Umbilical cord (tissue), 2 donors: ENCODE data around the gene TMUB1. TPM values are rescaled to one million over a fixed set of nuclear protein-coding genes. Genes with fewer than 3 reads are reported as not detected.

Source experiments
- DNase-seq: peaks from one replicate; pipeline ENCODE4 v3.0.0-alpha.2; 2015; ENCODE audit warnings: low spot score
- total RNA-seq: library from RNA; depleted of rRNA; stranded (reverse); fragments of >200 nt; gene quantifications from one replicate; pipeline ENCODE4 v1.2.3, GENCODE V29; 2014; ENCODE audit warnings: low replicate concordance; ENCODE audit not compliant: insufficient read depth

TMUB1 gene
- total RNA-seq, 1 donor from 2014 or later = 26.0 TPM

DNA sequence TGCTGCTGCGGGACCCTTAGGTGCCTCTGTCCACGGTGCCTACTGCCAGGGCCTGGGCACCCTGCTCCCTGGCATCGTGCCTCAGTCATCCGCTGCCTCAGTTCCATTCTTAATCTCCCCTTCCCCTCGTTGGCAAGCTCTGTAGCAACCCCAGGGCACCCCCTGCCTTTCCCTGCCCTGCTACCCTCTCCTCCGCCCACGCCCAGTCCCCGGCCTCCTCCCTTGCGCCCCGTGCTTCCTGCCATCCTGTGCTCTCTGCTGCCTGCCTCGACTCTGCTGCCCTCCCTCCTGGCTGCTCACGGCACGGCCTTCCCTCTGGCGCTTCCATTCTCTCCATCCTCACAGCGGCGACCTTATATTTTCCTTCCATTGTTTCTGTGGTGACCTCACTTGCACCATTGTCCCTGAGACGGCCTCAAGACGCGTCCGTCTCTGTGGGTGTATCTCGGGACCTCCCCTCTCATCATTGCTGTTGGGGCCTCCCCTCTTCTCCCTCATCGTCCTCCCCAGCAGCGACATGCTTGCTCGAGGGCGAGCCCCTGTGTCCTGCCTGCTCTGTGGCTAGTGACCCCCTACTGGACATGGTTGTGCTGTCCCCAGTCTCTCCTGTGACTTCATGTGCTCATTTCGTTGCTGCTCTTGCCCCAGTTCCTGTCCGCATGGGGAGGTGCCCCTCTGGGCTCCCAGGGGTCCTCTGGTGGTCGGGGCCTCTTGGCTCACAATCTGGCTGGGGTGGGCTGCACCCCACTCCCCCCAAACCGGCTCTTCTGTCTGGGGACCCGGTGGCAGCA is 38.3 kb upstream of the TMUB1 start:
- DNase-seq = no peak

DNA sequence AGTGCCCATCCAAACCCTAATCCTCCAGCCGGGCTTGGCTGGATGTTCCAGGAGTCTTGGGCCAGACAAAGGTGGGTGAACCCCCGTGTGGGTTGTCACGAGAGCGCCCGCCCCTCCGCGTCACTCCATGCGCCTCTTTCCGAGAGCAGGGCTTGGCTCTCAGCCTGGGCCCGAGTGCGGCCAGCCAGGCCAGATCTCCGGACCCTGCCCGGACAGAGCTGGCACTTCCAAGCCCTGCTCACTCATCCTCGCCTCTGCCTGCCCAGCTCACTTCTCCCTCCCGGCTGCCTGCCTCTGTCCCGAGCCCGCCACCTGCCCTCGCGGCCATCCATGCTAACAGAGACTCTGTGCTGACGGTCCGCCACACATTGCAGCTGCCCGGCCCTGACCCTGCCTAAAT is 37.6 kb upstream of the TMUB1 start:
- DNase-seq = no peak

DNA sequence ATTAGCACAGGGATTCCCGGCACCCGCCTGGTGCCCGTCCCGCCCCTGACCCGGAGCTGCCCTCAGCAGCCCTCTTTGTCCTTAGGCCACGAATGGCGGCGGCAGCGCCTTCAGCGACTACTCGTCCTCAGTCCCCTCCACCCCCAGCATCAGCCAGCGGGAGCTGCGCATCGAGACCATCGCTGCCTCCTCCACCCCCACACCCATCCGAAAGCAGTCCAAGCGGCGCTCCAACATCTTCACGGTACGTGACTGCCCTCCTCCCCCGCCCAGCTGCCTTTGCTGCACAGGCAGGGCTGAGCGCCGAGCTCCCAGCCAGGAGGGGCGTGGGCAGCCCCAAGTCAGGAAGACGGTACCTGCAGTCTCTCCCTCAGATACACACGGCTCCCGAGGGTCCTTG is 36.6 kb upstream of the TMUB1 start:
- no peak for DNase-seq

DNA sequence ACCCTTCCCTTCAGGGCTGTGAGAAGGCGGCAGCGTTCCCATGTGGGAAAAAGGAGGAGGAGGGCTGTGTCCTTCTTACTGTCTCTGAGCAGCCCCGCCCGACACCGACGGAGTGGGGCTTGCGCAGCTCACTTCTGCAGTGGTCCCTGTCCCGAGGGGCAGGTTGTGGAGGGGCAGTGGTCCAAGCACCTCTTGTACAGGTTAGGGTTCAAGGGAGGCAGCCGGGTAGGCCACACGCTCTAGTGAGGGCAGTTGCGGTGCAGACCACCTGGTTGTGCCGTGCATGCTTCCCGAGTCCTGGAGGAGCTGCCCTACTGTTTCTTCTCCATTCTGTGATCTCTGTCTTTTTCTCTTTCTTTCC is 35.7 kb upstream of the TMUB1 start:
- DNase-seq = no peak

DNA sequence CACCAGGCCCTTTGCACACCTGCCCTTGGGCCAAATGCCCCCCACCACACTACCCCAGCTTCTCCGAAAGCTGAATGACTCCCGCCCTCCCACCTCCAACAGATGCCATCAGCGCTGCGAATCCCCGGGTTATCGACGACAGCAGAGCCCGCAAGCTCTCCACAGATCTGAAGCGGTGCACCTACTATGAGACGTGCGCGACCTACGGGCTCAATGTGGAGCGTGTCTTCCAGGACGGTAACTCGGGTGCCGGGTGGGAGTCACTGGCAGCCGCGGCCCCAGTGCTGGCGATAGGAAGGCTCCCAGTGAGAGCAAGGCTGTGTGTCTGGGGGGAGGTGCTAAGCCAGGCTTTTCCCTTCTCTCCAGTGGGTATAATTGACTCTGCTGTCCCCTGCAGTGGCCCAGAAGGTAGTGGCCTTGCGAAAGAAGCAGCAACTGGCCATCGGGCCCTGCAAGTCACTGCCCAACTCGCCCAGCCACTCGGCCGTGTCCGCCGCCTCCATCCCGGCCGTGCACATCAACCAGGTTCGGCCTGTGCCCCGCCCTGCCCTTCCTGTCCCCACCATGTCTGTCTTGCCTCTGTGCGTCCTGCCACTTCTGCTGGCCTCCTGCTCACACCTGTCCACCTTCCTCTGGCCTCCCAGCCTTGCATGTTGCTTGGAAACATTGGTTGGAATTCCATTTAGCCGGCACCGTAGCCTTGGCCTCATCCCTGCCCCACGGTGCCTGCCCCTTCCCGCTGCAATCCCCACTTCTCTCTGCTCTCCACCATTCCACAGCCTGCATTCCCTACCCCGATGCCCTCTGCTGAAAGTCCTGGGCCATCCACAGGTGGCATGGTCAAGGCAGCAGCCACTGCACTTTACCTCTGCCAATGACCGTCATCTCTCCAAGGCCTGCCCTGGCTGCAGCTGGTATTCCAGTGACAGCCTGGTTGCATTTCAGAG is 35.1 kb upstream of the TMUB1 start:
- no peak for DNase-seq

DNA sequence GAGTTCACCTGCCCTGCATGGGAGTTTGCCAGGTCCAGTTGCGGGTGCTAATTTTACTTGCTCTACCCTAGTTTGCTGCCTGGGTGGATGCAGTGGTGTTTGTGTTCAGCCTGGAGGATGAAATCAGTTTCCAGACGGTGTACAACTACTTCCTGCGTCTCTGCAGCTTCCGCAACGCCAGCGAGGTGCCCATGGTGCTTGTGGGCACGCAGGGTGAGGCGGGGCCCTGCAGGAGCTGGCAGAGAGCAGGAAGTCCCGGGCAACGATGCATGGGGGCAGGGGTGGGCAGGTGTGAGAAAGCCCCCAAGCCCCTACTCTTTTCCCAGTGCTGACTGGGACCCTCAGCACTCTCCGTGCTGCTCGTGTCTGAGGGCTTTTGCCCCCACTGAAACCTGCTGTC is 34.3 kb upstream of the TMUB1 start:
- no peak for DNase-seq

DNA sequence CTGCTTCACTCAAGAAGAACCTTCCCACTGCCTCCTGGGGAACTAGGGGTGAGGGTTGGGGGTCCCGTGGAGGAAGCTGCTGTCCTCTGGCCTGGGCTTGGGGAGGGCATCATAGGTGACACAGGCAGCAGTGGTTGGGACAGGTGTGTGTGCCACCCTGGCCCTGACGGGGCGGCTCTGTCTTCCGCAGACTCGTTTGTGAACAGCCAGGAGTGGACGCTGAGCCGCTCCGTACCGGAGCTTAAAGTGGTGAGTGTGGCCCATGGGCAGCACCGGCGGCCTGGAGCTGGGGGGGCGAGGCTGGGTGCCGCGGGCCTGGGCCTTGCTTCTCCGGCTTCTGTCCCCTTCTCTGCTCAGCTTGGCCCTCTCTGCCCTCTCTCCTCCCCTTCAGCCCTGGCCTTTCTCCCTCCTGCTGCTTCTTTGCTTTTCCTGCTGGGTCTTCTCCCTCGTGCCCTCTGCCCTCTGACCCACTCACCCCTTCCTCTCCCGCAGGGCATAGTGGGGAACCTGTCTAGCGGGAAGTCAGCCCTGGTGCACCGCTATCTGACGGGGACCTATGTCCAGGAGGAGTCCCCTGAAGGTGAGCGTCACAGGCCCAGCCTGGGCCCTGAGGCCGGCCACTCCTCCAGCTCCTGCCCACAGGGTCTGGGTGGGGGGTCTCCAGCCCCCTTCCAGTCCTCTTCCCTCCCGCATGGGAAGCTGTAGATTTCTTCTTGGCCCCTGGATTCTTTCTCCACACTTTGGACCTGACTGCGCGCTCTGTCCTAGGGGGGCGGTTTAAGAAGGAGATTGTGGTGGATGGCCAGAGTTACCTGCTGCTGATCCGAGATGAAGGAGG is 33.5 kb upstream of the TMUB1 start:
- no peak for DNase-seq

DNA sequence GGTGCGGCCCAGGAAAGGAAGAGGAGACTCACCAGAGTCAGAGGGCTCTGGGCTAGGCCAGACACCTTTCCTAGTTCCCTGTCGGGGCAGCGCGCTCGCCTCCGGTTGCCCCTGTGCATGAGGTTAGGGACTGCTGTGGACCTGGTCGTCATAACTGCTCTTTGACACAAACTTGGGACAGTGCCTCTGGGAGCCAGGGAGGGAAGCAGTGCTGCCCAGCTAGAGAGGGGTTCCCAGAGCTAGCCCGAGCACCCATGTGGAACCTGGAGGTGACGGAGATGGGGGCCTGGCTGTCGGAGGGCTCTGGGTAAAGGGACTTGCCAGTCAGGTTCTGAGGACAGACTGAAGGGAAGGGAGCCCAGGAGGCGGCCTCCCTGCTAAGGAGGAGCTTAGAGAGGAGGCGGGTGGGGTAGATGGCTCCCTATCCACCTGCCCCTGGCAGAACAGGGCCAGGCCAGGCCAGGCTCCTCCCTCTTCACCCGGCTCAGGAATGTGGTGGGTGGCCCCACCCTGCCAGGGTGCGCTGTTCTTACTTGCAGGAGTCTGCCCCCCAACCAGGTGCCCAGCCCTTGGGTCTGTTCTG is 32.6 kb upstream of the TMUB1 start:
- peak; percentile 75 for DNase-seq

DNA sequence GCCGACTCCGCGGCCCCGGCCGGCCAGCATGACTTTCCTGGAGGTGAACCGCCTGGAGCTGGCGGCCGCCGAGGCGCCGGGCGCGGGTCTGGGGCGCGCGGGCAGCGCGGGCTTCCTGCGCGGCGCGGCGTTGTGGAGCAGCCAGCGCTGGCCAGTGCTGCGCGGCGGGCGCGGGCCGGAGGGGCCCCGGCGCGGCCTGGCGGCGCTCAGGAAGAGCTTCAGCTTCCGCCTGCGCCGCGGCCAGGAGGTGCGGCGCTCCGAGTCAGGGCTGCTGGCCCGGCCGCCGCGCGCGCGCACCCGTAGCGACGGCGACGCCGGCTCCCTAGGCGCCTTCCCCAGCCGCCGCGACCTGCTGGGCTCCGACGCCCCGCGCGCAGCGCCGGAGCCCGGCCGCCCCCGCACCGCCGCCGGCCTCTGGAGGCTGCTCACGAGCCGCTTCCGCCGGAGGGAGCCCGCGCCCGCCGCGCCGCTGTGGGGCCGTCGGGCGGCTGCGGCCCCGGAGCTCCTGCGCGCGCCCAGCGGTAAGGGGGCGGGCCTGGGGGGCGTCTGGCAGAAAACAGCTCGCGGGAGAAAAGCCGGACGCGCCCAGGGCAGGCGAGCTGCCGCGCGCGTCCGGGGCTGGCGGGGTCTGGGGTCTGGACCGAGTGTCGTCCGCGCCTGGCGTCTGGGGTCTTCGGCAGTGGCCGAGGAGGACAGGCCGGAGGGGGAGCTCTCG is 32.0 kb upstream of the TMUB1 start:
- DNase-seq = peak; percentile 23

DNA sequence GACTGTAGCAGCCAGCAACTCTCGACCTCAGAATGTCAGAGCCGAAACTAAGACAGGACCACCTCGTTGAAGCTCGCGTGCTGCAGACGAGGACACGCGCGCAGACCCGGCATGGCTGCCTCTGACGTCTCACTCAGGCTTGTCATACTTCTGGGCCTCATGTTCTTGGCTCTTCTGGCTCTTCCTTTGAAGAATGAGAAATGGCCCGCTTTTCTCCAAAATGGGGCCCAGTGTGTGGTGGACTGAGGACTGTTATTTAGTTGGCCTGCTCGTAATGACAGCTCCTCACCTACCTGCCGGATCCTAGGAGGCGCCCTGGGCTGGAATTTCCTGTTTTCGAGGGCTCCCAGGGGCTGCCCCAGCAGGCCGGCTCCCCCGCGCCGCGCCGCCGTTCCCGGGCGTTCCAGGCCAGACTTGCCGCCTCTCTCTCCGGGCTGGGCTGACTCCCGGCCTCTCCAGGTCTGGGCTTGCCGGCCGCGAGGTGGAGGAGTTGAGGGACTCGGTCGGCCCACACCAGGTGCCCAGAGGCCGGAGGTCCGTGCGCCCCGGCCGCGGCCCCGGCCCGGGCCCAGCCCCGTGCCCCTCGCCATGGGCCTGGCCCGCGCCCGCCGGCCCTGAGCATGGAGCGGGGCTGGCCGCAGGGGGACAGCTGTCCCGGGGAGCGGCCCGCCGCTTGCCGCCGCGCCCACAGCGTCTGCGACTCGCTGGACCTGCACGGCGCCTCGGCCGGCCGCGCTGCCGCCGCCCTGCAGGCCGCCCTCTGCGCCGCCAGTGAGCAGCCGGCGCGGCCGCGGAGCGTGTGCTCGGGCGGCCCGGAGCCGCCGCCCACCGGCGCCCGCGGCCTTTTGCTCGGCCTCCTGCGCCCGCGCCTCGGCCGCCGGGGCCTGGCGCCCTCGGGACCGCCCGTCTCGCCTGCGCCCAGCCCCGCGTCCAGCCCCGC is 31.1 kb upstream of the TMUB1 start:
- DNase-seq = peak; percentile 56

DNA sequence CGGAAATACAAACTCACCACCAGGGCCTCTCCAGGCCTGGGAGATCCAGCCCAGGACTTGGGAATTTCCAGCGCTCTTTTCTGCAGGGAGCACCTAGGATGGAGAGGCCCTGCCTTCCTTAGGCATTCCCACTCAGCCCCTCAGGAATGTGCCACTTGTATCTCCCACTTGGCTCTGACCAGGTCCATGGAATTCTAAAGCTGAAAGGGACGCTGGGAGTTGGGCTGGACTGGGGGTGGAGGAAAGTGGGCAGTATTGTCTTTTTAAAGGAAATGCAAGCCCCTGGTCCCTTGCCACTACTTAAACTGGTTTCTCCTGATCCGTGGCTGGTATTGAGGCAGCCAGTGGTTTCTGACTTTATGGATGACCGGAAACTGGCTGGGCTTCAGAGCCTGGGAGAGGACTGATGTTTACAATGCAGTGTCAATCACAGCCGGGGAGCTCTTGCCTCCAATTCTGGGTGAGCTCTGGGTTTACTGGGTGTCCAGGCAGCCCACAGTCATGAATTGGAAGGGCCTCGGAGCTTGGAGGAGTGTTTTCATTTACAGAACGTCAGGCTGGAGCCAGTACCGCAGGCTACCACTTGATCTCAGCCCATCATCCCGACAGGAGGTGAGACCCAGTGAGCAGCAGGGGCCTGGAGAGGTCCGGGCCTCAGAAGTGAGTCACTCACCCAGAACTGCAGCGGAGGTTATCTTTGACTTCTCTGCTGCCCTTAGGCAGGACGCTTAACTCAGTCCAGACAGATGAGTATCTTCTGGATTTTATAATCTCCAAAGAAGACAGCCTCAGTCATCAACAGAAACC is 30.3 kb upstream of the TMUB1 start:
- peak; percentile 90 for DNase-seq

DNA sequence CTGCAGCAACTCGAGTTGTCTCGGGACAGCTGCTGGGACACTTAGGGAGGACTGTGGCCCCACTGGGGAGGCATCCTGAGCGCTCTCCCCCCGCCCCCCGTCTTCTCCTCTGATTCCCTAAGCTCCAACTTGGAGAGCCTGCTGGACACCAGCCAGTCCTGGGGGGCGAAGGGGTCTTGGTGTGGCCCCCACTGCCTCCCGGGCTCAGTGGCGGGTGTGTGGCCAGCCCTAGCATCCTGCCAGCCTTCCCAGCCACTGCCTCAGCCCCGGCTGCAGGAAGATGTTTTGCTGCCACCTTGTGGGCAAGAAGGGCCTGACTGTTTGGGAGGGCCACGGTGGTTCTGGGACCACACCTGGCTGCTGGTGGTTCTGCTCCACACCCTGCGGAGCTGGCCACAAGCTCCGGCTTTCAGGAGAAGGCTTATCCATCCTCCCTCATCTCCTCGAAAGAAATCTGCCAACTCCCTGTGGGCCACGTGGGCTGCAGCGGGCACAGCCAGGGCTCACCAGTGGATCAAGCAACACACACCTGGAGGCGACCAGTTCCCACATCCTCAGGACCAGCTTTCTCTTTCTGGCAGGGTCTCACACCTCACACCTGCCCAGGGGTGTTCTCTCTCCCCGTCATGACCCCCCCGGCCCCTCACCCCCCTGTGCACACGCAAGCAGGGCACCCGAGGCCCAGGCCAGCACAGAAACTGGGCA is 27.8 kb upstream of the TMUB1 start:
- peak; percentile 77 for DNase-seq

DNA sequence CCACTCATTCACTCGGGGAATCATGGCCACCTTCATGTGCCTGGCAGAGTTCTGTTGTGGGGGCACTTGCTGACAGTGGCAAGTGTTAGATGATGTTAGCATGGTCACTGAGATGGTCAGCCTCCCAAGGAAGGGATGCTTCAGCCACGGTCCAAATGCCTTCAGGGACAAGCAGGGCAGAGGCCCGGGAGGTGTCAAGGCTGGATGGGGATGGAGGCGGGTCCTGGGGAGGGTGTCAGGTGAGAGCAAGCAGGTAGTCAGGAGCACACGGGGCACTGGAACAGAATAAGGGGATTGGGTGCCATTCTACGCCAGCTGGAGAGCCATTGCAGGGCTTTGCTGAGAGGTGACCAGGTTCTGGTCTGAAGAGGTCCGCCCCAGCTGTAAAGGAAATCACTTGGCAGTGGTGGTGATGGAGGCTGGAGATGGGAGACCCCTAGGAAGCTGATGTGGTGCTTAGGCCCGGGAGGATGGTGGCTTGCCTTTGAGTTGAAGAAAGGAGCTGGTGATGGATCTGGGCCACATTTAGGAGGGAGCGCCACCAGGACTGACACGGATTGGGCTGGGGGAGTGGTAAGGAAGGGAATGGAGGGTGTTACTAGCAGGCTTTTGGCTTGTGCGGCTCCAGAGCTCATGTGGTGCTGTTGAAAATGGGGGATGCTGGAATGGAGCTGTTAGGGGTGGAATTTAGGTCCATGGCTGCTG is 27.1 kb upstream of the TMUB1 start:
- no peak for DNase-seq

DNA sequence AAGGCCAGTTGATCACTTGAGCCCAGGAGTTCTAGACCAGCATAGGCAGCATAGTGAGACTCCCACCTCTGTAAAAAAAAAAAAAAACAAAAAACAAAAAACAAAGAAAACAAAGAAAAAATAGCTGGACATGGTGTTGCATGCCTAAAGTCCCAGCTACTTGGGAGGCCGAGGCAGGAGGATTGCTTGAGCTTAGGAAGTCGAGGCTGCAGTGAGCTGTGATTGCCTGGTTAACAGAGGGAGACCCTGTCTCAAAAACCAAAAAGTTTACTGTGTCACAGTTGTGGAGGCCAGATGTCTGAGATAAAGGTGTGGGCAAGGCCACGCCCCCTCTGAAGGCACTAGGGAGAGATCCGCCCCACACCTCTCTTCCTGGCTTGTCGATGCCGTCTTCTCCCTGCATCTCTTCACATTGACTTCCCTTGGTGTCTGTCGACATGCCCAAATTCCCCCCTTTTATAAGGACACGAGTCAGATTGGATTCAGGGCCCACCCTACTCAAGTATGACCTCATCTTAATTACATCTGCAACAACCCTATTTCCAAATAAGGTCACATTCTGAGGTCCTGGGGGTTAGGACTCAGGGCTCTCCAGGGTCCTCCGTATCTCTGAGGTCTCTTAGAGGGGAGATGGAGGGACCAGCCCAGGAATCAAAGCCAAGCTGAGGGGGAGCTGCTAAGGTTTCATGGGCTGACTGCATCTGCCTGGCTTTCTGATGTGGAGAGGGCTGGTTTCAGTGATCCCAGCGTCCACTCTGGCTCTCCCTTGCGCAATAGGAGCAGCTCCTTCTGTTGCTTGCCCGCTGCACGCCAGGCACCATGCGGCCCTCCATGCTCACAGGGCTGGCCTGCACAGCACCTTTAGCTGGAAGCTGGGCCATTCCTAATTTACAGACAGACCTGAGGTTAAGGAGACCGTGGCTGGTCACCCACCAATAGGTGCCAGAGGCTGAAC is 26.1 kb upstream of the TMUB1 start:
- peak; percentile 74 for DNase-seq

DNA sequence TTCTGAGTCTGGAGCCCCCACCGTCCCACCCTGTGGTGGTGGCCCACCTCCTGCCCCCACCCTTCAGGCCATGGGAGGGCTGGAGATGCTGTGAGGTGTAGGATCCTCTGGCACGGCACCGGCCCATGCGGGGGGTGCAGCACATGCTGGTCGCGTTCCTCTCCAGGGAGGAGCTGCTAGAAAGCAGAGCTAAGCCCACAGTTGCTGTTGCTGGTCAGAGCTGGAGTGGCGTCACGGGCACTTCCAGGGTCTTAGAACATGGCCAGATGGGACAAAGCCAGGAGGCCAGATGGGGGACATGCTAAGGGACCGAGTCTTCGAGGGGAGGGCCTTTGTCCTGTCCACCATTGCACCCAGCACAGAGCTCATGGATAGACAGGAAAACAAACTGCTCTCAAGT is 24.6 kb upstream of the TMUB1 start:
- DNase-seq = no peak
